NCI-H1105 treated with DMSO at 0.1 percent for 48 hours (cell line): ENCODE measurements around the gene ARFGAP2.
A peak's percentile ranks its signal among the peaks of the same experiment; 100 is the strongest.
"Not testable (repeated sequence)": the region's sequence is repeated elsewhere in the genome, so short reads cannot be mapped to it uniquely, and the experiment has no call there.

Source experiments
- DNase-seq: peaks from one replicate; lab custom pipeline; 2025; lab: John Stamatoyannopoulos, UW

Gene ARFGAP2

GRCh38 chr11:47176328-47177228 is at the start of gene ARFGAP2:
TSS of gene ARFGAP2 (minus strand) at chr11:47176879. CDS start at chr11:47176853, 26 bp downstream.
- peak; percentile 94 for DNase-seq

- no peak for DNase-seq
Observed at GRCh38 chr11:47225552-47226400, 49.1 kb upstream of the ARFGAP2 start.

GRCh38 chr11:47222696-47223095 is 46.0 kb upstream of the ARFGAP2 start:
- DNase-seq, result no peak

GRCh38 chr11:47220401-47220821 is 43.7 kb upstream of the ARFGAP2 start:
- DNase-seq, result no peak

GRCh38 chr11:47216121-47216798 is 39.6 kb upstream of the ARFGAP2 start:
- DNase-seq, result peak; percentile 54

- peak; percentile 23 for DNase-seq
Observed at GRCh38 chr11:47215366-47215910, 38.8 kb upstream of the ARFGAP2 start.

- DNase-seq, result peak; percentile 91
Observed at GRCh38 chr11:47213950-47214565, 37.4 kb upstream of the ARFGAP2 start.

GRCh38 chr11:47212938-47213337 is 36.3 kb upstream of the ARFGAP2 start:
- no peak for DNase-seq

GRCh38 chr11:47208628-47209027 is 31.9 kb upstream of the ARFGAP2 start:
- no peak for DNase-seq

GRCh38 chr11:47208008-47208552 is 31.4 kb upstream of the ARFGAP2 start:
- not testable (repeated sequence) for DNase-seq

GRCh38 chr11:47207459-47207858 is 30.8 kb upstream of the ARFGAP2 start:
- DNase-seq, result no peak

GRCh38 chr11:47206577-47206976 is 29.9 kb upstream of the ARFGAP2 start:
- DNase-seq, result not testable (repeated sequence)

GRCh38 chr11:47204637-47204989 is 27.9 kb upstream of the ARFGAP2 start:
- DNase-seq, result no peak

- DNase-seq, result no peak
Observed at GRCh38 chr11:47202576-47202975, 25.9 kb upstream of the ARFGAP2 start.

GRCh38 chr11:47201015-47201414 is 24.3 kb upstream of the ARFGAP2 start:
- no peak for DNase-seq

GRCh38 chr11:47198161-47198560 is 21.5 kb upstream of the ARFGAP2 start:
- not testable (repeated sequence) for DNase-seq

- no peak for DNase-seq
Observed at GRCh38 chr11:47192111-47192510, 15.4 kb upstream of the ARFGAP2 start.

GRCh38 chr11:47191137-47191536 is 14.5 kb upstream of the ARFGAP2 start:
- not testable (repeated sequence) for DNase-seq

GRCh38 chr11:47189100-47189834 is 12.6 kb upstream of the ARFGAP2 start:
- no peak for DNase-seq

- DNase-seq, result no peak
Observed at GRCh38 chr11:47188259-47188658, 11.6 kb upstream of the ARFGAP2 start.
